Stimulated activated CD8-positive, alpha-beta memory T cell treated with anti-CD3 and anti-CD28 coated beads, Interleukin-12 subunit alpha, Interleukin-12 subunit beta, amount 100 ng/mL, for 24 hours (primary cell): ENCODE data around the gene OXLD1.
A peak's percentile ranks its signal among the peaks of the same experiment; 100 is the strongest.

Experiments used
- DNase-seq: peaks from one replicate; pipeline ENCODE4 v3.0.0-alpha.2; 2020; ENCODE audit errors: extremely low read depth

Gene OXLD1

DNA sequence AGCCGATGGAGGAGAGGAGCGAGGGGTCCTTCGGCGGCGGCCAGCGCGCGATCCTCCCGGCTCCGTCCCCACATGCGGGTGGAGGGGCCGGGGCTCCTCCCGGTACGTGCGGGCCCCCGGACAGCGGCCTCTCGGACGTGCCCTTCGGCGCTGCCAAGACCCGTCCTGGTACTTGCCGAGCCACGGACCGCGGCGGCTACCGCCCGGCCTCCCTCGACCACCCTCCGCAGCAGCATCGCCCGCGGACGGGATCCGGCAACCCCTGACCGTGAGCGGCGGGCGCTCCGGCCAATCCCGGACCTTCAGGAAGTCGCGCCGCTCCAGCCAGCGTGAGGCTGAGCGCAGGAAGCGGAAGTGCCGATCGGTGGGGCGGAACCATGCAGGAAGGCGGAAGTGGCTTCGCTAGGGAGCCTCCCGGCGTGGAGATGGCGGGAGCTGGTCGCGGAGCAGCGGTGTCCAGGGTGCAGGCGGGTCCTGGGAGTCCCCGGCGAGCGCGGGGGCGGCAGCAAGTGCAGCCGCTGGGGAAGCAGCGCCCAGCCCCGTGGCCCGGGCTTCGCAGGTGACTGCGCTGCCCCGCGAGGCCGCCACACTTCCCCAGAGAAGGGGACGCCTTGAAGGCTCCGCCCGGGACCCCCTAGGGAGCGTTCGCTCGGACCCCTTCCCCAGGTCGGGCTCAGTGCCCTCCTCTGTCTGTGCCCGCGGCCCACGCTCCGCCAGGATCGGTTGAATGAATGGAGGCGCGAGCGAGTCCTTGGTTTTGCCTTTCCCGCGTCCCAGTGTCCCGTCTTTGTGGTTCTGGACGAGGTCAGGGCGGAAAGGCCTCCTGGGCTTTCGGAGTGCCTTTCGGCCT, at the start of gene OXLD1, which contains the start of gene CCDC137:
TSS of gene OXLD1 (minus strand) at position 264 of the 850 bp plus-strand sequence. CDS start at position 236, 28 bp downstream.
TSS of gene CCDC137 (plus strand) at position 396 of the 850 bp plus-strand sequence. CDS start at position 426, 30 bp downstream.
- DNase-seq: peak; percentile 91

DNA sequence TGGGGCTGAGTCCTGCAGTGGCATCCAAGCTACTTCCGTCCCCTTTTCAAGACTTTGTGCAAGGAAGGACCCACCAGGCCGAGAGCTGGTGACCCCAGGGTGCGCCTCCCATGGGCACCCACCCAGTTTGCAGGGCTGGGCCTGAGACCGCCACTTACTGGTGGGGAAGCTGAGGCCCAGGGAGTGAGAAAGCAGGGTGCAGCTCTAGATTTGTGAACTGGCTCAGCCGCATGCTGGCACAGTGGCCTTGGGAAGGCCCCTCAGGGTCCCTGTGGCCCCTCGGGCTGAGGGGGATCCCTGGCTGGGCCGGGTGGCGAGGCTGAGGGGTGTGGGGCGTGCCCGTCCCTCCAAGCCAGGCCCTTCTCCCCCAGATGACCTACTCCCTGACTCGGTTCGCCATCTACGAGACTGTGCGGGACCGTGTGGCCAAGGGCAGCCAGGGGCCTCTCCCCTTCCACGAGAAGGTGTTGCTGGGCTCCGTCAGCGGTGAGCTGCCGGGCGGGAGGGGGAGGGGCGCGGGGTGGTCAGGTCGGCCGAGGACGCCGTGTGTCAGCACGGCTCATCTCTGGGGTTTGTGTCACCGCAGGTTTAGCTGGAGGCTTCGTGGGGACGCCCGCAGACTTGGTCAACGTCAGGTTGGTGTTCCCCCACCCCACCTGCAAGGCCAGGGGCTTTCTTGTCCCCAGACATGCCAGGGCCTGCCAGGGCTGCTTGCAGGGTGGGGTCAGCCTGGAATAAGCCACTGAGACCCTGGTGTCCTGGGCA, 48.9 kb upstream of the OXLD1 start:
- DNase-seq: no peak

DNA sequence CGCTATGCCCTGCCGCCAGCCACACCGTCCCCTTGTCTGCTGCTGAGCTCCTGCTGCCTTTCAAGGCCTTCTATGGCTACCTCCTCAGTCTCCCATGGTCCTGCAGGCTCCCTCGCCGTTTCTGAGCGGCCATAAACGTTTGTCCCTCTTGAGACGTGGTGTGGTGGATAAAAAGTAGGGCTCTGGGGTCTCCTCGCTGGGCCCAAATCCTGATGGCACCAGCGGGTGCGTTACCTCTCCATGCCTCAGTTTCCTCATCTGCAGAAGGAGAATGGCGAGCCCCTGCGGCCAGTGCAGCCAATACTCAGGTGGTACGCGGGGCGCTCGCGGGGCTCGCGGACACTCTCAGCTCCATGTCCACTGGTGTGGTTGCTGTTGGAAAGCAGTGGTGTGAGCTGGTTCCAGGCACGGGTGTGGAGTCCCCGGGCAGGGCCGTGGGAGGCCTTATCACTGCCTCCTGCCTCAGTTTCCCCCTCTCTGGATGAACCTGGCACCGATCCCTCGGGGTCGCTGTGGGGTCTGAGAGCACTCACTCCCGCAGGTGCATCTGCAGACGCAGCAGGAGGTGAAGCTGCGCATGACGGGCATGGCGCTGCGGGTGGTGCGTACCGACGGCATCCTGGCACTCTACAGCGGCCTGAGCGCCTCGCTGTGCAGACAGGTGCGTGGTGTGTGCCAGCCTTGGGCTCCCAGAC, 48.2 kb upstream of the OXLD1 start:
- no peak for DNase-seq

DNA sequence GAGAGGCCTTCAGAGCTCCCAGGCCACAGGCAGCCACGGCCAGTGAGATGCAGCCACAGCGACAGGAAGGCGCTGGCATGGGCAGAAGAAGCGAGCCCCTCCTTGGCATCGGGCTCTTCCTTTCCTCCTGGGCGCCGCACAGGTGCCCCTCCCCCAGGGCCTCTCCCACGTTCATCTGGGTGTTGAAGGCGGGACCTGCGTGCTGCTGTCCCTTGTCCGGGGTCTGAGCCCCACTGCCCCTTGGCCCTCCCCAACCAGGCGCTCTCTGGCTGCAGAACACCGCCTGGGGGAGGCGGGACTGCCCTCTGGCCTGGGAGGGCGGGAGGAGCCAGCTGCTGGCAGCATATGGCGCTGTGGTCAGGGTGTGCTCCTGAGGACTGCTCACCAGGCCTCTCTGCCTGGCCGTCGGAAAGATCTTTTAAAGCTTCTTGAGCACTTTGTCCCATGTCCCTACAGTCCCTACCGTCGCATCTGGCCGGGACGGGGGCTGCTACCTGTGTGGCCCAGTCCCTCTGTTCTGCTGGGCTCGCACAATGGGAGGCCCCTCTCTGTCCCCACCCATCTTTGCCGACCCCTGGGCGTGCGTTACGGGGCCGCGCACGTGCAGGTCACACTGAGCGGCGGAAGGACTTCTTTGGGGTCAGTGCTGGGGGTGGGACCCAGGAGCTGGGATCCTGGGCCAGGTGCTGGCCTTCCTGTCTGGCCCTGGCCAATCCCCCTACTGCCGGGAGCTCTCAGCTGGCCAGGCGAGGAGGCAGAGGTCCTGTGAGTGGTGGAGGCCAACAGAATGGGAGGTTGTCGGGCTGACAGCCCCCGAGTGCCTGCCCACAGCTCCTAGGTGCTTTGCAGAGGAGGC, 47.4 kb upstream of the OXLD1 start:
- no peak for DNase-seq

DNA sequence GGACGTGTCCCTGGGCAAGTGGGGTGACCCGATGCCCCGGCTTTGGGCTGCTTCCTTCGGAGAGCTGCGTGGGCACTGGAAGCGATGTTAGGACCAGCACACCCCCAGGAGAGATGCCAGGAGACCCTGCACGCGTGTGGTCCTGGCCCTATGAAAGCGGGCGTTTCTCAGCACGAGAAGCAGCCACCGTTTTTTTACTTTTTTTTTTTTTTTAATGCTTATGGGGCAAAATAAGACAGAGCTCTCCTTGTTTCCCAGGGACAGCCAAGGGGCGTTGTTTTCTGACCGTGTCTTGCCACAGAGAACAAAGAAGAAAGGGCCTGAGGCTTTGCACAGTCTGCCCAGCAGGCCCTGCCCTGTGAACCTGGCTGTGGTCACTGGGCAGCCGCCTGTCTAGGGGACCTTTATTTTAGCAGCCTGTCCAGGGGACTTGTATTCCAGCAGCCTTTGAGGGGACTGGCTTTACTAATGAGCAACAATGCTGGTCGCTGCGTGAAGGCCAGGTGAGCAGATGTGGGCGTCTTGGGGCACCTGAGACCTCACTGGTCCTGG, 46.7 kb upstream of the OXLD1 start:
- DNase-seq: no peak

DNA sequence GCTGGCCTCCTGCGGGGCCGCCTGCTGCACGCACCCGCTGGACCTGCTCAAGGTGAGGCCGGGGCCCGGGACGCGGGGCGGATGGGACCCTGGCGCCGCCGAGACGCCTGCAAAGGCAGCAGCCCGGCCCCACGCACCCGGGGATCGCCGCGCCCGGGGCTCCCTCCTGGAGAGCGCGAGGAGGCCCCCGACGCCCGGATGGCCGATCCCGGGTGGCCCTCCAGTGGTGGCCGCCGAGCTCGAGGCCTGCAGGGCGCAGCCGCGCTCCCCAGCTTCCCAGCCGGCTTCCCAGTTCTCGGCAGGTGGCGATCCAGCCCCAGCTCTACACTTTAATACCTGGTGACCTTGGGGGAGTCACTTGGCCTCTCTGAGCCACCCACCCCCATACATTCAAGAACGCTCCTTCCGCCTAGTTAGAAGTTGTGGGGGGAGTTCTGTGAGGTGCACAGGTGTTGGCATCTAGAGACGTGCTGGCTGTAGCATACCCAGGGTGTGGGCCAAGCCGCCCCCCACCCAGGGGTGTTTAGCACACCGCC, 46.1 kb upstream of the OXLD1 start:
- no peak for DNase-seq

DNA sequence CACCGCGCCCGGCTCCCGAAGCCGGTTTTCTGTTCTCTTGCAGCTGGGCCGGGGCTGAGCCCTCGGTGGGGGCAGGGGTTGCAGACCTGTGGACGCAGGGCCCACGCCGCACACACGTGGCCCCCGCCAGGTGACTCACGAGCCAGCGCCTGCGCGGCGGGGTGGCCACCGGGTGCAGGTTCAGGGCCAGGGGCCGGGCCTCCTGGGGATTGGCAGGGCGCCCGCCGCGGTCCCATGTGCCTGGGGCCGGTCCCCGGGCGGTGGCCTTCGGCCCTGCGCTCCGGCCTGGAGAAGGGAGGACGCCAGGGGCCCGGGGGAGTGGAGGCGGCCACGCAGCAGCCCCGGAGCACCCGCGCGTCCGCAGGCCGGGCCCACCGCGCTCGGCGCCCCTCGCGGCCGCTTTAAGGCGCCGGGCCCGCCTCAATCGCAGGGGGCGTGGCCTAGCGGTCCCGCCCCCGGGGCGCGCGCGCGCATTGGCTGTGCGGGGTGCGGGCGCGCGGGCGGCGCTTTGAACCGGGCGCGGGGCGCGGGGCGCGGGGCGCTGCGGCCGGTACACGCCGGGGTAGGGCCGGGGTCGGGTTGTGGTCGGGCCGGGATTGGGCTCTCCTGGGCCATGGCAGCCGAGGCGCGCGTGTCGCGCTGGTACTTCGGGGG, 45.5 kb upstream of the OXLD1 start, which contains the start of gene SLC25A10:
TSS of gene SLC25A10 (plus strand) at position 471 of the 654 bp plus-strand sequence. CDS start at position 614, 143 bp downstream.
- DNase-seq: peak; percentile 61

DNA sequence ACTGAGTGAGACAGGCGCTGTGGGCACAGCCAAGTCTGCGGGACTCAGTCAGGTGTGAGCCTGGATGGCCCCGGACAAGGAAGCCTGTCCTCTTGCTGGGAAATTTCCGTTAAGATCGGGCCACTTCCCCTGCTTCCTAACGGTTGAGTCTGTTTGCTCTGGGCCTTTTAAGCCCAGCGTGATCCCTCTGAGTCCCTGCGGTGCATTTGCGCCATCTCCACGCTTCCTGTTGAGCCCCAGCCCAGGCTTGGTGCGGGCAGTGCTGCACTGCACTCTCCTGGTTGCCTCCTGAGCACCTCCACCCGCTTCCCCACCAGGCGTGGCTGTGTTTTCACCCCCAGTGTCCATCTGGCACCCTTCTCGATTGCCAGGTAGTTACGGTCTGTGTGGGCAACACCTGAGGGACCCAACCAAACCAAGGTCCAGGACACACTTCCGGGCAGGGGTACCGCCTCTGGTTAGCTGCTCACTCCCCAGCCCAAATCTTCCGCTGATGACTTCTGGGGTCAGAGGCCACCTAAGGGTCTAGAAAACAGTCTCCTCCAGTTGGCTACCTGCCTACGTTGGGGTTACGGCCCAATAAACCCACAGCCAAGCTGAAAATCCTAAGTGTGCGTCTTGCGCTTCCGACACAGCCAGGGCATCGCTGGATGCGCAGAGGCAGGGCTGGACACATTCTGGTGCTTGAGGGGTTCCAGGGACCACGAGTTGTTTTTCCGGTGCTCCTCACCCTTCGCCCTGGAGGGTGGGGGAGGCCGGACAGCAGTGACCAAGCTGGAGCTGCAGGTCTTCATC, 44.3 kb upstream of the OXLD1 start:
- no peak for DNase-seq

DNA sequence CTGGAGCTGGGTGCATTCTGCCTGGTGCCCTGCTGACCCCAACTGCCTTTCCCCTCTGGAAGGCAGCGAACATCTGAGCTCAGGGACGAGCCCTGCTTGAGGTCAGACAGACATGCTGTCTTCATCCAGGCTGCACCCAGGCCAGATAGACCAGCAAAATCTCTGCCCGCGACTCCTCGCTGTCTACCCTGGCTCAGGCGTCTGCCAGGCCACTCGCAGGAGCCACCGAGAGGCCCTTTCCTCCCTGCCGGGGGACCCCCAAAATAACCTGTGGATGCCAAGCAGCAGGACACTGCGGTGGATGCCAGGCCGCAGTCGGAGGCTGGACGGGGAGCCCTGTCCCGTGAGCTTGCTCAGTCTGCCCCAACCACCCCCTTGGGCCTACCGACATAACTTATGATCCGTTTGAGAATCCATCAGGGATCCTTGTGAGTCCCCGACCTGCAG, 42.4 kb upstream of the OXLD1 start:
- DNase-seq: no peak

DNA sequence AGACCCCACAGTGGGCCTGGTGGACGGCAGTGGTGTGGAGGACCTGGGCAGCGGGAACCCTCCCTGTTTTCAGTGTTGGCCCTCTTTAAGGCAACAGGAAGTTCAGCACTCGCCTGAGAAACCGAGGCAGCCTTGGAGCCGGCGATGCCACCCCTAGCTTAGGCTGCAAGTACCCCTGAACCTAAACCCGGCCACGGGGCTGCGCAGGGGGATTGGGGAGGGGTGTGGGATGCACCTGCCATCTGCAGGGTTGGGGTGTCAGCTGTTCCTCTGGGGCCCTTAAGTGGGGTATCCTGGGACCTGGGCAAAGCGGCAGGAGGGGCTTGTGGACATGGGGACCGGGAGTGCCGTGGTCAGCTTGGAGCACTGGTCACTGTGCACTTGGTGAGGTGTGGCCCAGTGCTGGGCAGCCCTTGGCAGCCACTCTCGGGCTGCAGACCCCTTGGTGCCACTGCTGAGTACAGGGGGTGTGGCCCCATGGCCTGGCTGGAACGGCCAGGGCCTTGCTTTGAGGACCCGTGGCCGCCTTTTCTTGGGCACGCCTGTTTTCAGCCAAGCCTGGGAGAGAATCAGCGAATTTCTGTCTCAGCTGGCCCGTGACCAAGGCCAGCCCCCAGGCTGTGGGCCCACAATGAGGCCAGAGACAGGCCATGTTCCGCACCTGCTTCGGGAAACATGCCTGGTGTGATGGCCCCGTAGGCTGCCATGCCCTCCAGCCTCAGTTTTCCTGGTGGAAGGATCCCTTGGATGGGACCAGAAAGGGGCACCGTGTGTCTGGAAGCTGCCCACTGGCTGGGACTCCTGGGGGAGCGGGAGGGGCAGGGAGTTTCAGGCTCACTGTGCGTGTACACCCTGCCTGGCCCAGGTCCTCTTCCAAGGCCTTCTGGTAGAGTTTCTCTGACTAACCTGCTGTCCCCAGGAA, 41.6 kb upstream of the OXLD1 start:
- no peak for DNase-seq

DNA sequence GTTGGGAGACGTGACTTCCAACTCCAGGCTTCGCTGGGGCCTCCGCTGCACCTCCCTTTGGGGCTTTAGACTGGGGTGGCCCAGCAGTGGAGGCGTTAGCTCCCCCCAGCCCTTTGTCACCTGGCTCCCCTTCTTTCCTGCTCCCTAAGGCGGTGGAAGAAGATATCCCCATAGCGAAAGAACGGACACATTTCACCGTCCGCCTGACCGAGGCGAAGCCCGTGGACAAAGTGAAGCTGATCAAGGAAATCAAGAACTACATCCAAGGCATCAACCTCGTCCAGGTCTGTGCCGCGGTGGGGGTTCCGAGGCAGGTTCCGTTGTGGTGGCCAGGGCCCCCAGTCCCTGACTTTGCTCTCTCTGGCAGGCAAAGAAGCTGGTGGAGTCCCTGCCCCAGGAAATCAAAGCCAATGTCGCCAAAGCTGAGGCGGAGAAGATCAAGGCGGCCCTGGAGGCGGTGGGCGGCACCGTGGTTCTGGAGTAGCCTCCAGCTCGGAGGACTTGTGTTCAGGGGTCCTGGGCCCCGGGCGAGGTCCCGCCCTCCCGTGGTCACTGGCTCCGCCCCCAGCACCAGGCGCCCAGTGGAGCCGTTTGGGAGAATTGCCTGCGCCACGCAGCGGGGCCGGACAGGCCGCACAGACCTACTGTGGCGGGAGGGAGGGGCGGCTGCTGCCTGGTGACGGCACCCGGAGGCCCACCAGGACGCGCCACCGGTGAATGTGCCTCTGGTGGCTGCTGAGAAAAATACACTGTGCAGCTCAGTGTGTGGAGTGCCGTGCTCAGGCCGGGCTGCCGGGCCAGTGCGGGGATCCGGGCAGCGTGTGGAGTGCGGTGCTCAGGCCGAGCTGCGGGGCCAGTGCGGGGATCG, 40.6 kb upstream of the OXLD1 start:
- no peak for DNase-seq

DNA sequence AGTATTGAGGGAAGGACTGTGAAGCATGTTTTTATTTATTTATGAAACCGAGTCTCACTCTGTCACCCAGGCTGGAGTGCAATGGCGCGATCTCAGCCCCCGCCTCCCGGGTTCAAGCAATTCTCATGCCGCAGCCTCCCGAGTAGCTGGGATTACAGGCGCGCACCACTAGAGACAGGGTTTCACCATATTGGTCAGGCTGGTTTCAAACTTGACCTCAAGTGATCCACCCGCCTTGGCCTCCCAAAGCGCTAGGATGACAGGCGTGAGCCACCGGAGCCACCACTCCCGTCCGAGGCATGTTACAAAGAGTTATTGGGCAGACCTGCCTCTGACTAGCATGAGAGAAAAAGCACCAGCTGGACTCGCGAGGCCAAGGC, 39.8 kb upstream of the OXLD1 start:
- no peak for DNase-seq

DNA sequence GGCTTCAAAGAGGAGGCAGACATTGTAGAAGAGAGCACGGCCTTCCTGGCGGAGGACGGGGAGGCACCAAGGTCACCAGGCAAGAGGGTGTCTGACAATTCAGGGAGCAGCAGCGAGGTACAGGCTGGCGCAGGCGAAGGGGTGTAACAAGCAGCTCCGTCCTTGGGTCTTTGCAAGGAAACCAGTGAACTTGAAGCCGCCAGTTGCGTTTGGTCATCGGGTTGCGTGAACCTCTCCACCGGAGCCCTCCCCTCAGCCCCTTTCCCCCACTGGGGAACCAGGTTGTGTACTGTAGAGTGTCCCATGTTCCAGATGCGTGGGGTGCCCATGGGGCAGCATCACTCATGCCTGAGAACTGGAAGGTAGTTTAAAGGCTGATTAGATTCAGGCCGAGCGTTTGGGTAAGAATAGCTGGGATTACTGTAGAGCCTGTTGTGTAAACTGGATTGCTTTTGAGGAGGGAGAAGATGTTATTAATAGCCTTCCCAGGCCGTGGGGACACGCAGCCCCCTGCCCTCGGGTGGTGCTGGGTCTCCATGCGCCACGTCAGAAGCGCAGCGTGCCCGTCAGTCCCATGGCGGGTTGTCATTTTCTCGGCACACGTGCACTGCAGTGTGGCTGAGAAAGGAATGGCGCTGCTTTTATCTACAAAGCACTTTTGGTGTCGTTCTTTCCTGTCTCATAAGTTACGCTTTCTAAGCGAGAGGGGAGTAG, 39.3 kb upstream of the OXLD1 start:
- no peak for DNase-seq

DNA sequence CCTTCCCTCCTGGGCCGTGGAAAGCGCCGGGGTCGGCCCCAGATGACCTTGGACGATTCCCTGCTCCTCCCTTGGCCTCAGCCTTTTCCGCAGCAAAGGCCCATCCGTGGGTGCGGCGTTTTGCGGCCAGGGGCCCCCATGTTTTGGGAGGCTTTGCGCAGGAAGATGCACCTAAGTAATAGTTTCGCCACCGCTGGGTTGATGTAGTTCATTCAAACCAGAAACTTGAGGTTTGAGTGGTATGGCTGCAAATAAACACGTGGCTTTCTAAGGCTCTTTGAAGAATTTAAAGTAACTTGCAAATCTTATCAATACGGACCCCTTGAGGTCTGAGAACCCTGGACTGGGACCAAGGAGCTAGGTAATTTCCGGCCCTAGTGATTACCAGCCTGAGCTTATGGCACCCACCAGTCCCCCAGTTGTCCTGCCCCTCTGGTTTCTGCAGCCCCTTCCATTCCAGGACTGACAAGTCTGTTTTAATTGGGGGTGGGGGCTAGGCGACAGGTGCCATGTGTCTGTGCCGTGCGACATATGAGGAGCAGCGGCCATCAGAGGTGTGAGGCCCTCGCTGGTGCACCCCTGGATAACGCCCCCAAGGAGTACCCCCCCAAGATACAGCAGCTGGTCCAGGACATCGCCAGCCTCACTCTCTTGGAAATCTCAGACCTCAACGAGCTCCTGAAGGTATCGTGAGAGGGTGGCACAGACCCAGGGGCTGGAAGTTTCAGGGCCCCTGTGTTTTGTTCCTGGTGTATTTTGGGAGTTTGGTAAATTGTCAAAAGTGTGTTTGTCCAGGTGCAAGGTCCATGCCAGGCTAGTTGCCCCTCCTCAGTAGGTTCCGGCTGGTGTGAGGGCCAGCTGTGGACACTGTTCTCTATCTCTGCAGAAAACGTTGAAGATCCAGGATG, 37.6 kb upstream of the OXLD1 start:
- no peak for DNase-seq
